ENCODE measurements around the gene TLL2. TPM values are rescaled to one million over a fixed set of nuclear protein-coding genes. Genes with fewer than 3 reads are reported as not detected.

Gene TLL2
- total and polyA plus RNA-seq, 2 donors = 0.22 to 0.90 TPM

- H3K4me3 ChIP-seq (ENCODE audit: low read depth, low read length) = no peak overlapping the region
- no peaks in the 10 kb centered on the region for H3K36me3 ChIP-seq (ENCODE audit: insufficient read depth)
- WGBS = 48% methylated on average over 13 of the region's 13 CpGs
- no peak overlapping the region for H3K27ac ChIP-seq (ENCODE audit: low read depth)
- no peak for DNase-seq (ENCODE audit: extremely low spot score)
- no peaks in the 10 kb centered on the region for H3K4me1 ChIP-seq (ENCODE audit: insufficient read depth)
Observed at GRCh38 chr10:96441987-96442643, 71.6 kb downstream of the TLL2 start.

- whole genome bisulfite sequencing = 60% methylated on average over 10 of the region's 10 CpGs
- Histone ChIP-seq H3K4me3 (ENCODE audit: low read depth, low read length) (no peak overlapping the region), H3K4me1 (ENCODE audit: insufficient read depth) (no peaks in the 10 kb centered on the region), H3K27ac (ENCODE audit: low read depth) (no peak overlapping the region), H3K36me3 (ENCODE audit: insufficient read depth) (no peaks in the 10 kb centered on the region)
- DNase-seq (ENCODE audit: extremely low spot score) = no peak
Observed at GRCh38 chr10:96441322-96441885, 72.3 kb downstream of the TLL2 start.

- H3K27ac ChIP-seq (ENCODE audit: low read depth) = no peak overlapping the region
- 16% methylated on average over 10 of the region's 10 CpGs for WGBS
- H3K4me1 ChIP-seq (ENCODE audit: insufficient read depth) = no peaks in the 10 kb centered on the region
- no peak overlapping the region for H3K4me3 ChIP-seq (ENCODE audit: low read depth, low read length)
- no peak for DNase-seq (ENCODE audit: extremely low spot score)
- no peaks in the 10 kb centered on the region for H3K36me3 ChIP-seq (ENCODE audit: insufficient read depth)
Observed at GRCh38 chr10:96440361-96441292, 73.1 kb downstream of the TLL2 start.

GRCh38 chr10:96439725-96440124, 74.0 kb downstream of the TLL2 start:
- Histone ChIP-seq H3K27ac (ENCODE audit: low read depth) (no peak overlapping the region), H3K4me3 (ENCODE audit: low read depth, low read length) (no peak overlapping the region), H3K36me3 (ENCODE audit: insufficient read depth) (no peaks in the 10 kb centered on the region), H3K4me1 (ENCODE audit: insufficient read depth) (no peaks in the 10 kb centered on the region)
- DNase-seq (ENCODE audit: extremely low spot score) = no peak
- 64% methylated on average over 2 of the region's 2 CpGs for WGBS

- Histone ChIP-seq H3K36me3 (ENCODE audit: insufficient read depth) (no peaks in the 10 kb centered on the region), H3K4me3 (ENCODE audit: low read depth, low read length) (no peak overlapping the region), H3K4me1 (ENCODE audit: insufficient read depth) (no peaks in the 10 kb centered on the region), H3K27ac (ENCODE audit: low read depth) (no peak overlapping the region)
- DNase-seq (ENCODE audit: extremely low spot score) = no peak
Observed at GRCh38 chr10:96436035-96436434, 77.7 kb downstream of the TLL2 start.

GRCh38 chr10:96431211-96431970, 82.3 kb downstream of the TLL2 start:
- Histone ChIP-seq H3K36me3 (ENCODE audit: insufficient read depth) (no peaks in the 10 kb centered on the region), H3K4me3 (ENCODE audit: low read depth, low read length) (no peak overlapping the region), H3K27ac (ENCODE audit: low read depth) (no peak overlapping the region), H3K4me1 (ENCODE audit: insufficient read depth) (no peaks in the 10 kb centered on the region)
- WGBS = 80% methylated on average over 15 of the region's 15 CpGs
- no peak for DNase-seq (ENCODE audit: extremely low spot score)

- no peak for DNase-seq (ENCODE audit: extremely low spot score)
- Histone ChIP-seq H3K4me1 (ENCODE audit: insufficient read depth) (no peaks in the 10 kb centered on the region), H3K36me3 (ENCODE audit: insufficient read depth) (no peaks in the 10 kb centered on the region), H3K4me3 (ENCODE audit: low read depth, low read length) (no peak overlapping the region), H3K27ac (ENCODE audit: low read depth) (no peak overlapping the region)
- 72% methylated on average over 2 of the region's 2 CpGs for WGBS
Observed at GRCh38 chr10:96427291-96427690, 86.4 kb downstream of the TLL2 start.

GRCh38 chr10:96422525-96422924, 91.2 kb downstream of the TLL2 start:
- Histone ChIP-seq H3K27ac (ENCODE audit: low read depth) (no peak overlapping the region), H3K4me1 (ENCODE audit: insufficient read depth) (no peaks in the 10 kb centered on the region), H3K36me3 (ENCODE audit: insufficient read depth) (no peaks in the 10 kb centered on the region), H3K4me3 (ENCODE audit: low read depth, low read length) (no peak overlapping the region)
- DNase-seq (ENCODE audit: extremely low spot score) = no peak
- 91% methylated on average over 9 of the region's 9 CpGs for WGBS

- Histone ChIP-seq H3K4me1 (ENCODE audit: insufficient read depth) (no peaks in the 10 kb centered on the region), H3K27ac (ENCODE audit: low read depth) (no peak overlapping the region), H3K4me3 (ENCODE audit: low read depth, low read length) (no peak overlapping the region), H3K36me3 (ENCODE audit: insufficient read depth) (no peaks in the 10 kb centered on the region)
- 31% methylated on average over 1 of the region's 1 CpG for WGBS
- DNase-seq (ENCODE audit: extremely low spot score) = no peak
Observed at GRCh38 chr10:96421995-96422394, 91.7 kb downstream of the TLL2 start.

- 85% methylated on average over 15 of the region's 15 CpGs for WGBS
- H3K36me3 ChIP-seq (ENCODE audit: insufficient read depth) = no peaks in the 10 kb centered on the region
- no peaks in the 10 kb centered on the region for H3K4me1 ChIP-seq (ENCODE audit: insufficient read depth)
- no peak overlapping the region for H3K4me3 ChIP-seq (ENCODE audit: low read depth, low read length)
- H3K27ac ChIP-seq (ENCODE audit: low read depth) = no peak overlapping the region
- DNase-seq (ENCODE audit: extremely low spot score) = no peak
Observed at GRCh38 chr10:96420228-96421009, 93.3 kb downstream of the TLL2 start.

GRCh38 chr10:96419351-96419750, 94.4 kb downstream of the TLL2 start:
- no peak overlapping the region for H3K4me3 ChIP-seq (ENCODE audit: low read depth, low read length)
- no peaks in the 10 kb centered on the region for H3K4me1 ChIP-seq (ENCODE audit: insufficient read depth)
- H3K27ac ChIP-seq (ENCODE audit: low read depth) = no peak overlapping the region
- WGBS = 87% methylated on average over 3 of the region's 3 CpGs
- no peaks in the 10 kb centered on the region for H3K36me3 ChIP-seq (ENCODE audit: insufficient read depth)
- DNase-seq (ENCODE audit: extremely low spot score) = no peak

- H3K4me1 ChIP-seq (ENCODE audit: insufficient read depth) = no peaks in the 10 kb centered on the region
- H3K27ac ChIP-seq (ENCODE audit: low read depth) = no peak overlapping the region
- H3K36me3 ChIP-seq (ENCODE audit: insufficient read depth) = no peaks in the 10 kb centered on the region
- no peak for DNase-seq (ENCODE audit: extremely low spot score)
- no peak overlapping the region for H3K4me3 ChIP-seq (ENCODE audit: low read depth, low read length)
Observed at GRCh38 chr10:96418582-96418981, 95.1 kb downstream of the TLL2 start.

GRCh38 chr10:96417441-96417840, 96.3 kb downstream of the TLL2 start:
- DNase-seq (ENCODE audit: extremely low spot score) = no peak
- no peak overlapping the region for H3K27ac ChIP-seq (ENCODE audit: low read depth)

More at GRCh38 chr10:96417441-96417840, 96.3 kb downstream of the TLL2 start:
- 95% methylated on average over 3 of the region's 3 CpGs for WGBS
- Histone ChIP-seq H3K36me3 (ENCODE audit: insufficient read depth) (no peaks in the 10 kb centered on the region), H3K4me1 (ENCODE audit: insufficient read depth) (no peaks in the 10 kb centered on the region), H3K4me3 (ENCODE audit: low read depth, low read length) (no peak overlapping the region)
